Measurements from ENCODE around the gene ARHGEF16.

DNA sequence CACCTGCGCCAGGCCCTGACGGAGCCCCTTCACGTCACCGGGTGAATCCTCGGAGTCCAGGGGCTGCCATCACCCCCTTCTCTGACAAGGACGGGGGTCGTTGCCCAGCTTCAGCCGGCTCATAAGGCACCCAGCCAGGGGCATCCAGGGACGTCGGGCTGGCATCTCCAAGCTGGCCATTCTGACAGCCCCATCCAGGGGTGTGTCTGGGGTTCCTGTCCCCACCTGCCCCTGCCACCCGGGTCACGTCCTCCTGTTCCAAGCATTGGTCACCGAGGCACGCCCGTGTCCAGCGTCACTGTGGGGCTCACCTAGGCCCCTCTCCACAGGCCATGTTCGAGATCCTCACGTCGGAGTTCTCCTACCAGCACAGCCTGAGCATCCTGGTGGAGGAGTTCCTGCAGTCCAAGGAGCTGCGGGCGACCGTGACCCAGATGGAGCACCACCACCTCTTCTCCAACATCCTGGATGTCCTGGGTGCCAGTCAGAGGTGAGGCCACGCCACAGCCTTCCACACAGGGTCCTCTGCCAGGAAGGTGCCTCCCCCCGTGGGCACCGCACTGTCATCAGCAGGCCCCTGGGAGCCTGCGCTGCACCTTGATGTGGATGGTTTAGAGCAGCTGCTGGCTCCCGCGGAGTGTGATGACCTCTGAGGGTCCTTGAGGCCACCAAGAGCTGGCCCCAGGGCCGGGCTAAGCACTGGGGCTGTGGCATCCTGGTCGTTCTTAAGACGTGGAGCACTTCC, 14.8 kb downstream of the ARHGEF16 start:
- TF ChIP-seq, protein P1, sequence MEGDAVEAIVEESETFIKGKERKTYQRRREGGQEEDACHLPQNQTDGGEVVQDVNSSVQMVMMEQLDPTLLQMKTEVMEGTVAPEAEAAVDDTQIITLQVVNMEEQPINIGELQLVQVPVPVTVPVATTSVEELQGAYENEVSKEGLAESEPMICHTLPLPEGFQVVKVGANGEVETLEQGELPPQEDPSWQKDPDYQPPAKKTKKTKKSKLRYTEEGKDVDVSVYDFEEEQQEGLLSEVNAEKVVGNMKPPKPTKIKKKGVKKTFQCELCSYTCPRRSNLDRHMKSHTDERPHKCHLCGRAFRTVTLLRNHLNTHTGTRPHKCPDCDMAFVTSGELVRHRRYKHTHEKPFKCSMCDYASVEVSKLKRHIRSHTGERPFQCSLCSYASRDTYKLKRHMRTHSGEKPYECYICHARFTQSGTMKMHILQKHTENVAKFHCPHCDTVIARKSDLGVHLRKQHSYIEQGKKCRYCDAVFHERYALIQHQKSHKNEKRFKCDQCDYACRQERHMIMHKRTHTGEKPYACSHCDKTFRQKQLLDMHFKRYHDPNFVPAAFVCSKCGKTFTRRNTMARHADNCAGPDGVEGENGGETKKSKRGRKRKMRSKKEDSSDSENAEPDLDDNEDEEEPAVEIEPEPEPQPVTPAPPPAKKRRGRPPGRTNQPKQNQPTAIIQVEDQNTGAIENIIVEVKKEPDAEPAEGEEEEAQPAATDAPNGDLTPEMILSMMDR (IDR thresholded peaks at IDR 0.05; ENCODE audit: poor library complexity): no peak
- TF ChIP-seq EZH2 (IDR thresholded peaks at IDR 0.05; ENCODE audit: borderline replicate concordance) (no peak), EZH2phosphoT487 (IDR thresholded peaks at IDR 0.05; ENCODE audit: low read depth, severe bottlenecking, unreplicated experiment) (no peak)
